Endothelial cell of umbilical vein (primary cell): ENCODE results near the gene DAAM1.

Source experiments
- EZH2 ChIP-seq: IDR thresholded peaks from 2 replicates; pipeline ENCODE4 v1.6.1; 2012; ENCODE audit warnings: borderline replicate concordance, low read depth, mild to moderate bottlenecking, moderate library complexity, low read length, inconsistent platforms; ENCODE audit not compliant: severe bottlenecking
- POLR2A ChIP-seq: IDR thresholded peaks from 2 replicates; pipeline ENCODE4 v1.6.1; 2012; ENCODE audit warnings: low read depth, mild to moderate bottlenecking, control low read depth, low read length
- POLR2AphosphoS5 ChIP-seq: IDR thresholded peaks from 2 replicates; pipeline ENCODE4 v1.6.1; 2012; ENCODE audit warnings: low read depth, mild to moderate bottlenecking, control low read depth, low read length, moderate library complexity; ENCODE audit not compliant: insufficient read depth
- TF ChIP-seq, protein P1 (sequence below), 2 donors: IDR thresholded peaks; 1 replicate in 1 of 2; 2 replicates in 1 of 2; pipeline ENCODE4 v1.5.1; 2011; ENCODE audit warnings: low read length in 2 of 2, mild to moderate bottlenecking in 2 of 2, moderate library complexity in 2 of 2, control low read depth in 1 of 2, inconsistent platforms in 1 of 2, low read depth in 1 of 2; ENCODE audit not compliant: insufficient read depth in 1 of 2; ENCODE audit errors: extremely low read depth in 1 of 2
- TF ChIP-seq, protein P2 (sequence below): IDR thresholded peaks from 2 replicates; pipeline ENCODE4 v1.6.1; 2011; ENCODE audit not compliant: insufficient read depth, insufficient read length

- TF ChIP-seq, protein P1, sequence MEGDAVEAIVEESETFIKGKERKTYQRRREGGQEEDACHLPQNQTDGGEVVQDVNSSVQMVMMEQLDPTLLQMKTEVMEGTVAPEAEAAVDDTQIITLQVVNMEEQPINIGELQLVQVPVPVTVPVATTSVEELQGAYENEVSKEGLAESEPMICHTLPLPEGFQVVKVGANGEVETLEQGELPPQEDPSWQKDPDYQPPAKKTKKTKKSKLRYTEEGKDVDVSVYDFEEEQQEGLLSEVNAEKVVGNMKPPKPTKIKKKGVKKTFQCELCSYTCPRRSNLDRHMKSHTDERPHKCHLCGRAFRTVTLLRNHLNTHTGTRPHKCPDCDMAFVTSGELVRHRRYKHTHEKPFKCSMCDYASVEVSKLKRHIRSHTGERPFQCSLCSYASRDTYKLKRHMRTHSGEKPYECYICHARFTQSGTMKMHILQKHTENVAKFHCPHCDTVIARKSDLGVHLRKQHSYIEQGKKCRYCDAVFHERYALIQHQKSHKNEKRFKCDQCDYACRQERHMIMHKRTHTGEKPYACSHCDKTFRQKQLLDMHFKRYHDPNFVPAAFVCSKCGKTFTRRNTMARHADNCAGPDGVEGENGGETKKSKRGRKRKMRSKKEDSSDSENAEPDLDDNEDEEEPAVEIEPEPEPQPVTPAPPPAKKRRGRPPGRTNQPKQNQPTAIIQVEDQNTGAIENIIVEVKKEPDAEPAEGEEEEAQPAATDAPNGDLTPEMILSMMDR (IDR thresholded peaks at IDR 0.05; ENCODE audit: extremely low read depth in 1 of 2, insufficient read depth in 1 of 2, low read depth in 1 of 2, low read length in 2 of 2) = no peak
- TF ChIP-seq POLR2AphosphoS5 (no peak), EZH2 (no peak), POLR2A (no peak)
- TF ChIP-seq, protein P2, sequence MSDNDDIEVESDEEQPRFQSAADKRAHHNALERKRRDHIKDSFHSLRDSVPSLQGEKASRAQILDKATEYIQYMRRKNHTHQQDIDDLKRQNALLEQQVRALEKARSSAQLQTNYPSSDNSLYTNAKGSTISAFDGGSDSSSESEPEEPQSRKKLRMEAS = no peak
Observed at GRCh38 chr14:59395672-59396071, 207.2 kb downstream of the DAAM1 start.
